Occipital lobe (tissue), 2 donors: ENCODE data around the gene ZNF576. TPM values are rescaled to one million over a fixed set of nuclear protein-coding genes. Genes with fewer than 3 reads are reported as not detected.
"Not testable (repeated sequence)": the region's sequence is repeated elsewhere in the genome, so short reads cannot be mapped to it uniquely, and the experiment has no call there.

Experiments
- DNase-seq: peaks from one replicate; lab custom pipeline; 2025; lab: John Stamatoyannopoulos, UW
- total RNA-seq: library from RNA; depleted of rRNA; stranded (reverse); fragments of >200 nt; gene quantifications from one replicate; pipeline ENCODE4 v1.2.3, GENCODE V29; 2014

Gene ZNF576
- total RNA-seq, 1 donor from 2014 or later, result 5.1 TPM

DNA sequence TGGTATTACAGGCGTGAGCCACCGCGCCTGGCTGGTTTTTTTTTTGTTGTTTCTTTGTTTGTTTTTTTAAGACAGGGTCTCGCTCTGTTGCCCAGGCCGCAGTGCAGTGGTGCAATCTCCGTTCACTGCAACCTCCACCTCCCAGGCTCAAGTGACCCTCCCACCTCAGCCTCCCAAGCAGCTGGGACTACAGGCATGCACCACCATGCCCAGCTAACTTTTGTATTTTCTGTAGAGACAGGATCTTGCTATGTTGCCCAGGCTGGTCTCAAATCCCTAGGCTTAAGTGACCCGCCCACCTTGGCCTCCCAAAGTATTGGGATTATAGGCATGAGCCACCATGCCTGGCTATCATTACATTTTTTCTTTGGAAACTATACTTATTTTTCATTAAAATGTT lies 53.9 kb downstream of the ZNF576 start:
- DNase-seq, result not testable (repeated sequence)

Other genes with a start within 250 kb of the ZNF576 start
- gene CD177, start 242.9 kb upstream of the ZNF576 start, total RNA-seq, result 2.3 TPM
- not detected for gene TEX101, start 181.7 kb upstream of the ZNF576 start, total RNA-seq
- not detected for gene LYPD3, start 131.0 kb upstream of the ZNF576 start, total RNA-seq
- 2.8 TPM for gene PHLDB3, start 91.8 kb upstream of the ZNF576 start, total RNA-seq
- gene ETHE1, start 69.4 kb upstream of the ZNF576 start, total RNA-seq, result 16.8 TPM
- gene ZNF575, start 63.4 kb upstream of the ZNF576 start, total RNA-seq, result 0.62 TPM
- 12.8 TPM for gene XRCC1, start 21.1 kb upstream of the ZNF576 start, total RNA-seq
- gene PINLYP, start 20.8 kb upstream of the ZNF576 start, total RNA-seq, result 13.3 TPM
- gene IRGQ, start 461 bp upstream of the ZNF576 start, total RNA-seq, result 105 TPM
- gene SRRM5, start 15.5 kb downstream of the ZNF576 start, total RNA-seq, result not detected
- gene ZNF428, start 23.0 kb downstream of the ZNF576 start, total RNA-seq, result 111 TPM
- gene CADM4, start 43.3 kb downstream of the ZNF576 start, total RNA-seq, result 98.4 TPM
- 5.8 TPM for gene PLAUR, start 73.6 kb downstream of the ZNF576 start, total RNA-seq
- gene IRGC, start 119.5 kb downstream of the ZNF576 start, total RNA-seq, result not detected
- gene SMG9, start 158.4 kb downstream of the ZNF576 start, total RNA-seq, result 6.4 TPM
- gene KCNN4, start 184.4 kb downstream of the ZNF576 start, total RNA-seq, result 0.16 TPM
- gene LYPD5, start 205.9 kb downstream of the ZNF576 start, total RNA-seq, result 1.6 TPM
- gene ZNF283, start 230.7 kb downstream of the ZNF576 start, total RNA-seq, result 44.8 TPM